GM19395 (cell line): ENCODE results near the gene CHST6.
A peak's percentile ranks its signal among the peaks of the same experiment; 100 is the strongest.
"Not testable (repeated sequence)": the region's sequence is repeated elsewhere in the genome, so short reads cannot be mapped to it uniquely, and the experiment has no call there.

Experiments used
- ATAC-seq: cut with Tn5 transposase; IDR thresholded peaks from one replicate; pipeline ENCODE4 v1.9.1; 2021; ENCODE audit warnings: mild to moderate bottlenecking, moderate library complexity; ENCODE audit not compliant: unreplicated experiment

CHST6 gene

GRCh38 chr16:75477680-75478473, 17.4 kb downstream of the CHST6 start:
- no peak for ATAC-seq

- ATAC-seq, result no peak
Measured at GRCh38 chr16:75476817-75477216, 18.4 kb downstream of the CHST6 start.

- ATAC-seq, result no peak
Measured at GRCh38 chr16:75475420-75475847, 19.8 kb downstream of the CHST6 start.

GRCh38 chr16:75472908-75473877, 22.0 kb downstream of the CHST6 start:
- ATAC-seq, result no peak

GRCh38 chr16:75471723-75472633, 23.3 kb downstream of the CHST6 start:
- ATAC-seq, result peak; percentile 80

GRCh38 chr16:75466760-75467159, 28.5 kb downstream of the CHST6 start:
- ATAC-seq, result no peak

- peak; percentile 94 for ATAC-seq
Measured at GRCh38 chr16:75464122-75464918, 30.9 kb downstream of the CHST6 start, which contains the start of gene TMEM170A. Gene TMEM170A (minus strand): TSS chr16:75464689. CDS start chr16:75464600, 89 bp downstream.

- ATAC-seq, result peak; percentile 15
Measured at GRCh38 chr16:75463389-75464121, 31.7 kb downstream of the CHST6 start.

- ATAC-seq, result no peak
Measured at GRCh38 chr16:75462806-75463205, 32.4 kb downstream of the CHST6 start.

- no peak for ATAC-seq
Measured at GRCh38 chr16:75461575-75461974, 33.7 kb downstream of the CHST6 start.

- ATAC-seq, result no peak
Measured at GRCh38 chr16:75460446-75460845, 34.8 kb downstream of the CHST6 start.

- ATAC-seq, result no peak
Measured at GRCh38 chr16:75459691-75460090, 35.5 kb downstream of the CHST6 start.

- no peak for ATAC-seq
Measured at GRCh38 chr16:75458439-75458838, 36.8 kb downstream of the CHST6 start.

GRCh38 chr16:75458029-75458428, 37.2 kb downstream of the CHST6 start:
- ATAC-seq, result no peak

GRCh38 chr16:75457485-75458021, 37.7 kb downstream of the CHST6 start:
- no peak for ATAC-seq

- ATAC-seq, result no peak
Measured at GRCh38 chr16:75456971-75457370, 38.3 kb downstream of the CHST6 start.

- ATAC-seq, result not testable (repeated sequence)
Measured at GRCh38 chr16:75456486-75456885, 38.8 kb downstream of the CHST6 start.

- ATAC-seq, result no peak
Measured at GRCh38 chr16:75455677-75456076, 39.6 kb downstream of the CHST6 start.
